Thymus (tissue), 11 donors: ENCODE data around the gene PFN2. TPM values are rescaled to one million over a fixed set of nuclear protein-coding genes. Genes with fewer than 3 reads are reported as not detected.
"Not testable (repeated sequence)": the region's sequence is repeated elsewhere in the genome, so short reads cannot be mapped to it uniquely, and the experiment has no call there.

Experiments used
- DNase-seq, 9 donors: peaks; one replicate each; pipeline ENCODE4 v3.0.0-alpha.2; 2013; ENCODE audit warnings: low spot score in 9 of 9, low read depth in 6 of 9, missing footprints in 1 of 9
- H3K27ac ChIP-seq, 2 donors: one replicate each; pipeline ENCODE4 v1.5.1; 2013; ENCODE audit warnings: control low read depth in 1 of 2, low read depth in 1 of 2, low read length in 1 of 2, mild to moderate bottlenecking in 1 of 2, moderate library complexity in 1 of 2
- H3K27me3 ChIP-seq, 2 donors: one replicate each; pipeline ENCODE4 v1.5.1; 2013; ENCODE audit warnings: low read length in 1 of 2; ENCODE audit not compliant: control insufficient read depth in 2 of 2, insufficient read depth in 1 of 2
- H3K36me3 ChIP-seq, 2 donors: one replicate each; pipeline ENCODE4 v1.5.1; 2013; ENCODE audit warnings: low read length in 1 of 2, mild to moderate bottlenecking in 1 of 2, moderate library complexity in 1 of 2; ENCODE audit not compliant: control insufficient read depth in 2 of 2, insufficient read depth in 2 of 2
- H3K4me1 ChIP-seq, 2 donors: one replicate each; pipeline ENCODE4 v1.5.1; 2013; ENCODE audit warnings: low read length in 2 of 2; ENCODE audit not compliant: control insufficient read depth in 2 of 2, insufficient read depth in 2 of 2
- H3K4me3 ChIP-seq, 2 donors: one replicate each; pipeline ENCODE4 v1.5.1; 2013; ENCODE audit warnings: low read length in 2 of 2, control low read depth in 1 of 2, mild to moderate bottlenecking in 1 of 2
- H3K9me3 ChIP-seq, 2 donors: one replicate each; pipeline ENCODE4 v1.5.1; 2013; ENCODE audit warnings: low read length in 1 of 2, mild to moderate bottlenecking in 1 of 2; ENCODE audit not compliant: control insufficient read depth in 2 of 2, insufficient read depth in 1 of 2
- WGBS: extraction: QIAGEN DNeasy Blood & Tissue Kit; methylation state at CpG from one replicate; pipeline ENCODE4 v1.1.7; 2013; 5-methylcytosine and 5-hydroxymethylcytosine counted together
- polyA plus RNA-seq: library from polyadenylated mRNA; stranded (reverse); fragments of 200-250 nt; gene quantifications from one replicate; pipeline ENCODE4 v1.2.3, GENCODE V29; 2013
- total RNA-seq: library from RNA; stranded (reverse); fragments of 120-200 nt; gene quantifications from one replicate; pipeline ENCODE4 v1.2.4, GENCODE V29; 2013
- donor health status: healthy.

The PFN2 gene
- total and polyA plus RNA-seq, 2 donors = 23.6 to 73.9 TPM

DNA sequence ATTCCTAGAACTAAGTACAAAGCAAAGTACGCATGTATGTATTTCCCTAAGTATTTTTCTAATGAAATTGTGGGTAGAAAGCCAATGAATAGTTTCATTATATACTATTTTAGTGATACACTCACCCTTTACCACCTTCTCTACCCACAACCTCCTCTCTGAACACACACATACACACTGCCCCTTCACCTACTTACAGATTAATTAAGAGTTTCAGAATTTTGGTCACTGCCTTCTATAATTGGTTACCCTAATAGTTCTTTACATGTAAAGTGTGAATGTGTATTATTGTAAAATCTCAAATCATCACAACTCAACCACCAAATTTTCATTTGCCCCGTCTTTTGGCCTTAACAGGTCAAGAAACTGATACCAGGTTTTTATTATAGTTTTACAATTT, 7.2 kb downstream of the PFN2 start:
- DNase-seq = no peak
- Histone ChIP-seq H3K9me3 (no peaks in the 10 kb centered on the region), H3K4me3 (no peak overlapping the region), H3K27ac (no peak overlapping the region), H3K4me1 (no peaks in the 10 kb centered on the region), H3K36me3 (no peaks in the 10 kb centered on the region), H3K27me3 (peaks cover 0 to 3% of the 10 kb centered on the region in 2 donors)
- 76% methylated on average over 2 of the region's 2 CpGs for whole genome bisulfite sequencing

- H3K27ac ChIP-seq = no peak overlapping the region
- no peaks in the 10 kb centered on the region for H3K9me3 ChIP-seq
- H3K4me3 ChIP-seq = no peak overlapping the region
- no peaks in the 10 kb centered on the region for H3K36me3 ChIP-seq
- H3K4me1 ChIP-seq = no peaks in the 10 kb centered on the region
- no peak for DNase-seq
- no peaks in the 10 kb centered on the region for H3K27me3 ChIP-seq
Measured at GRCh38 chr3:149959443-149959842, 11.3 kb downstream of the PFN2 start.

GRCh38 chr3:149958171-149958796, 12.4 kb downstream of the PFN2 start:
- no peaks in the 10 kb centered on the region for H3K4me1 ChIP-seq
- no peak overlapping the region for H3K27ac ChIP-seq
- H3K36me3 ChIP-seq = no peaks in the 10 kb centered on the region
- 95% methylated on average over 3 of the region's 3 CpGs for WGBS
- H3K27me3 ChIP-seq = no peaks in the 10 kb centered on the region
- H3K4me3 ChIP-seq = no peak overlapping the region
- no peaks in the 10 kb centered on the region for H3K9me3 ChIP-seq
- DNase-seq = no peak

DNA sequence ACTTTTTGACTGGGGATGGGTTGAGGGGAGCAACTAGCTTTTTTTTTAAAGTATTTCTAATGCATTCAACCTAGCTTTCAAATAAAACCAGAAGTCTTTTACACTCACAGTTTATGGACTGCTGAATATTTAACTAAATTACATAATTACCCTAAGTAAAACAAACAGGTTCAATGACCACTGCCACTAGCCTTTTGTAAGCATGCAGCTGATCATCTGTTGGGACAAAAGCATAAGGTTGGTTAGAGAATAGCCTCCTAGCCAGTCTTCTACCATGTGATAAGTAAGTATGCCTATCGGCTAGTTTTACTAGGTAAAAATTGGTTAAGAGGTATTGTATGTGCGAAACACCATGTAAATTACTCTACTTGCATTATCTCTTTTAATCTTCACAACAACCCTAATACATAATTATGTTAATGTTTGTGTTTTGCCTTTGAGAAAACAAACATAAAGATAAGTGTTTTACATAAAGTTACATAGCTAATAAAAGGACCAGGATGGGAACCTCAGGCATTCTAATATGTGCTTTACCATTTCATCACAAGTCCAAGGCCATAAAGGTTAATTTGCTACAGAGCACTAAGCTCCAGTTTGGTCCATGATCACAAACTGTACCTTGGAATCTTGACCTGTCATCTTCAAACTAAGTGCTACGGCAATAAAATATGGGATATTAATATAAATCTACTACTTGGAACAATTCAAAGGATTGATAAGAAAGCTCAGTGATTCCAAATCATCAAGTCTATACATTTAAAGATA, 13.2 kb downstream of the PFN2 start:
- WGBS = over 99% methylated on average over 3 of the region's 3 CpGs

GRCh38 chr3:149955449-149955848, 15.2 kb downstream of the PFN2 start:
- peaks cover 0 to 2% of the 10 kb centered on the region in 2 donors for H3K36me3 ChIP-seq
- WGBS = 94% methylated on average over 2 of the region's 2 CpGs
- H3K27me3 ChIP-seq = no peaks in the 10 kb centered on the region
- no peaks in the 10 kb centered on the region for H3K9me3 ChIP-seq
- no peaks in the 10 kb centered on the region for H3K4me1 ChIP-seq
- no peak overlapping the region for H3K27ac ChIP-seq
- no peak overlapping the region for H3K4me3 ChIP-seq
- DNase-seq = no peak

More for the DNA sequence above, 13.2 kb downstream of the PFN2 start:
- no peak for DNase-seq
- Histone ChIP-seq H3K36me3 (no peaks in the 10 kb centered on the region), H3K9me3 (no peaks in the 10 kb centered on the region), H3K27ac (no peak overlapping the region), H3K27me3 (no peaks in the 10 kb centered on the region), H3K4me3 (no peak overlapping the region), H3K4me1 (no peaks in the 10 kb centered on the region)

DNA sequence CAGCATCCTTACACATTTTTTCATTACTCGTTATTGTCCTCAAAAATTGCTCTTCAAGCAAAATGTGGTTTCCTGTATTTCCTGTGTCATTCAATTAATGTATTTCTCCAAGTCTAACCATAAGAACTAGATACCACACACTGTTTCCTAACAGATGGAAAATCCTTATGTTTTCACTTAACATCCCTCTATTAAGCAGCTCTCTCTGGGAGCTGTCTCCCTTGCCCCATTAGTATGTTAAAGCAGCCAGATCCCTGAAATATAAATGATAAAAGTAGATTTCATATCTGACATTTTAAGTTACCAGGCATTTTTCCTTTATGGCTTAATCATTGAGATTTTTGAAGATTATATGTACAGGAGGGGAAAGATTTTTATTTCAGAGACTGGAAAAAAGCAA, 15.9 kb downstream of the PFN2 start:
- 13% methylated on average over 1 of the region's 1 CpG for WGBS
- no peak overlapping the region for H3K27ac ChIP-seq
- H3K9me3 ChIP-seq = no peaks in the 10 kb centered on the region
- H3K36me3 ChIP-seq = peaks cover 0 to 4% of the 10 kb centered on the region in 2 donors
- H3K4me1 ChIP-seq = no peaks in the 10 kb centered on the region
- H3K4me3 ChIP-seq = no peak overlapping the region
- H3K27me3 ChIP-seq = no peaks in the 10 kb centered on the region
- no peak for DNase-seq

GRCh38 chr3:149949181-149949580, 21.5 kb downstream of the PFN2 start:
- DNase-seq = no peak
- Histone ChIP-seq H3K4me3 (no peak overlapping the region), H3K27ac (no peak overlapping the region), H3K9me3 (peaks cover 0 to 6% of the 10 kb centered on the region in 2 donors), H3K4me1 (no peaks in the 10 kb centered on the region), H3K36me3 (peaks cover 0 to 4% of the 10 kb centered on the region in 2 donors), H3K27me3 (no peaks in the 10 kb centered on the region)
- WGBS = 97% methylated on average over 2 of the region's 2 CpGs

DNA sequence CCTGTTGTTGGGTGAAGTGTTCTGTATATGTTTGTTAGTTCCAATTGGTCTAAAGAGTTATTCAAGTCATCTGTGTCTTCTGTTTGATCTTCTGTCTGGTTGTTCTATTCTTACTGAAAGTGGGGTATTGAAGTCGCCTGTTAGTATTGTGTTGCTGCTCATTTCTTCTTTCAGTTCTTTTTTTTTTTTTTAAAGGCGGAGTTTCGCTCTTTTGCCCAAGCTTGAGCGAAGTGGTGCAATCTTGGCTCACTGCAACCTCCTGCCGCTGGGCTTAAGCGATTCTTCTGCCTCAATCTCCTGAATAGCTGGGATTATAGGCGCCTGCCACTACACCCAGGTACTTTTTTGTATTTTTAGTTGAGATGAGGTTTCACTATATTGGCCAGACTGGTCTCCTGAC, 23.5 kb downstream of the PFN2 start:
- no peak for DNase-seq
- Histone ChIP-seq H3K36me3 (peaks cover 0 to 4% of the 10 kb centered on the region in 2 donors), H3K27me3 (no peaks in the 10 kb centered on the region), H3K4me3 (no peak overlapping the region), H3K4me1 (no peaks in the 10 kb centered on the region), H3K9me3 (peaks cover 0 to 6% of the 10 kb centered on the region in 2 donors), H3K27ac (no peak overlapping the region)
- WGBS = over 99% methylated on average over 7 of the region's 7 CpGs

GRCh38 chr3:149943966-149944365, 26.7 kb downstream of the PFN2 start:
- 98% methylated on average over 3 of the region's 3 CpGs for WGBS
- H3K27me3 ChIP-seq, H3K36me3 ChIP-seq, H3K4me1 ChIP-seq, DNase-seq, H3K4me3 ChIP-seq, H3K27ac ChIP-seq, H3K9me3 ChIP-seq: not testable (repeated sequence)
